ENCODE data around the gene SAP25. TPM values are rescaled to one million over a fixed set of nuclear protein-coding genes. Genes with fewer than 3 reads are reported as not detected.
"Not testable (repeated sequence)": the region's sequence is repeated elsewhere in the genome, so short reads cannot be mapped to it uniquely, and the experiment has no call there.

SAP25 gene
- total RNA-seq, 2 donors from 2014 or later: 5.8 to 6.3 TPM

GRCh38 chr7:100543586-100543985, 30.1 kb downstream of the SAP25 start:
- no peak overlapping the region for H3K9ac ChIP-seq (ENCODE audit: extremely low read depth, low read length, poor library complexity, severe bottlenecking)
- WGBS, 2 experiments (ENCODE audit: insufficient coverage in 1 of 2, insufficient read length in 1 of 2): no CpG with 5 or more reads among the region's 1 CpG
- peaks cover 35% of the 10 kb centered on the region for H3K4me1 ChIP-seq (ENCODE audit: control insufficient read depth, insufficient read depth, low read length)
- H3K4me1 Mint-ChIP-seq: peaks cover 70% of the 10 kb centered on the region
- H3K27ac Mint-ChIP-seq: peak overlapping the region; percentile 59
- no peaks in the 10 kb centered on the region for H3K9me3 ChIP-seq (ENCODE audit: control insufficient read depth, low read length)
- H3K27me3 Mint-ChIP-seq (ENCODE audit: insufficient read depth): no peaks in the 10 kb centered on the region
- DNase-seq: no peak
- H3K9me3 Mint-ChIP-seq: no peaks in the 10 kb centered on the region
- TF ChIP-seq CTCF (conservative IDR thresholded peaks at IDR 0.05): no peak
- H3K4me3 Mint-ChIP-seq: peak overlapping the region; percentile 17
- H3K36me3 ChIP-seq (ENCODE audit: control insufficient read depth, insufficient read depth, low read length): peaks cover 14% of the 10 kb centered on the region
- peak overlapping the region; percentile 19 for H3K4me3 ChIP-seq (ENCODE audit: low read length)
- peaks cover 1% of the 10 kb centered on the region for H3K36me3 Mint-ChIP-seq (ENCODE audit: low read depth)
- no peaks in the 10 kb centered on the region for H3K27me3 ChIP-seq (ENCODE audit: control insufficient read depth, insufficient read depth, low read length, poor library complexity, severe bottlenecking)
- no peak overlapping the region for H3K27ac ChIP-seq (ENCODE audit: low read depth, low read length)

GRCh38 chr7:100541309-100541708, 32.4 kb downstream of the SAP25 start:
- Histone ChIP-seq H3K4me3 (ENCODE audit: low read length) (peak overlapping the region; percentile 98), H3K4me1 (ENCODE audit: control insufficient read depth, insufficient read depth, low read length) (peaks cover 23% of the 10 kb centered on the region)
- H3K27ac ChIP-seq (ENCODE audit: low read depth, low read length); H3K9me3 Mint-ChIP-seq; H3K9me3 ChIP-seq (ENCODE audit: control insufficient read depth, low read length); H3K9ac ChIP-seq (ENCODE audit: extremely low read depth, low read length, poor library complexity, severe bottlenecking); DNase-seq; H3K27me3 ChIP-seq (ENCODE audit: control insufficient read depth, insufficient read depth, low read length, poor library complexity, severe bottlenecking); H3K36me3 Mint-ChIP-seq (ENCODE audit: low read depth); H3K36me3 ChIP-seq (ENCODE audit: control insufficient read depth, insufficient read depth, low read length); H3K27me3 Mint-ChIP-seq (ENCODE audit: insufficient read depth): not testable (repeated sequence)
- Mint-ChIP-seq H3K4me3 (peak overlapping the region; percentile 88), H3K27ac (peak overlapping the region; percentile 91), H3K4me1 (peaks cover 53% of the 10 kb centered on the region)
- WGBS, 2 experiments (ENCODE audit: insufficient coverage in 1 of 2, insufficient read length in 1 of 2): 85 to 94% methylated on average over 7 of the region's 7 CpGs

GRCh38 chr7:100540073-100540723, 33.5 kb downstream of the SAP25 start:
- Histone ChIP-seq H3K36me3 (ENCODE audit: control insufficient read depth, insufficient read depth, low read length) (no peaks in the 10 kb centered on the region), H3K27me3 (ENCODE audit: control insufficient read depth, insufficient read depth, low read length, poor library complexity, severe bottlenecking) (no peaks in the 10 kb centered on the region), H3K9me3 (ENCODE audit: control insufficient read depth, low read length) (no peaks in the 10 kb centered on the region), H3K27ac (ENCODE audit: low read depth, low read length) (no peak overlapping the region), H3K4me1 (ENCODE audit: control insufficient read depth, insufficient read depth, low read length) (peaks cover 13% of the 10 kb centered on the region), H3K9ac (ENCODE audit: extremely low read depth, low read length, poor library complexity, severe bottlenecking) (peak overlapping the region; percentile 68), H3K4me3 (ENCODE audit: low read length) (peak overlapping the region; percentile 98)
- TF ChIP-seq CTCF (conservative IDR thresholded peaks at IDR 0.05): no peak
- Mint-ChIP-seq H3K9me3 (no peaks in the 10 kb centered on the region), H3K27me3 (ENCODE audit: insufficient read depth) (no peaks in the 10 kb centered on the region), H3K27ac (peak overlapping the region; percentile 89), H3K4me1 (peaks cover 42% of the 10 kb centered on the region), H3K4me3 (peak overlapping the region; percentile 88), H3K36me3 (ENCODE audit: low read depth) (no peaks in the 10 kb centered on the region)
- no peak for DNase-seq
- WGBS, 2 experiments (ENCODE audit: insufficient coverage in 1 of 2, insufficient read length in 1 of 2): 37 to 56% methylated on average over 1 to 6 of the region's 6 CpGs

Measured in endodermal cell (in vitro differentiated cells).